GM18907 (cell line): ENCODE measurements around the gene MRPS18C.
A peak's percentile ranks its signal among the peaks of the same experiment; 100 is the strongest.

Source experiments
- ATAC-seq: cut with Tn5 transposase; IDR thresholded peaks from one replicate; pipeline ENCODE4 v1.9.1; 2021; ENCODE audit warnings: mild to moderate bottlenecking, moderate library complexity; ENCODE audit not compliant: unreplicated experiment

MRPS18C gene

DNA sequence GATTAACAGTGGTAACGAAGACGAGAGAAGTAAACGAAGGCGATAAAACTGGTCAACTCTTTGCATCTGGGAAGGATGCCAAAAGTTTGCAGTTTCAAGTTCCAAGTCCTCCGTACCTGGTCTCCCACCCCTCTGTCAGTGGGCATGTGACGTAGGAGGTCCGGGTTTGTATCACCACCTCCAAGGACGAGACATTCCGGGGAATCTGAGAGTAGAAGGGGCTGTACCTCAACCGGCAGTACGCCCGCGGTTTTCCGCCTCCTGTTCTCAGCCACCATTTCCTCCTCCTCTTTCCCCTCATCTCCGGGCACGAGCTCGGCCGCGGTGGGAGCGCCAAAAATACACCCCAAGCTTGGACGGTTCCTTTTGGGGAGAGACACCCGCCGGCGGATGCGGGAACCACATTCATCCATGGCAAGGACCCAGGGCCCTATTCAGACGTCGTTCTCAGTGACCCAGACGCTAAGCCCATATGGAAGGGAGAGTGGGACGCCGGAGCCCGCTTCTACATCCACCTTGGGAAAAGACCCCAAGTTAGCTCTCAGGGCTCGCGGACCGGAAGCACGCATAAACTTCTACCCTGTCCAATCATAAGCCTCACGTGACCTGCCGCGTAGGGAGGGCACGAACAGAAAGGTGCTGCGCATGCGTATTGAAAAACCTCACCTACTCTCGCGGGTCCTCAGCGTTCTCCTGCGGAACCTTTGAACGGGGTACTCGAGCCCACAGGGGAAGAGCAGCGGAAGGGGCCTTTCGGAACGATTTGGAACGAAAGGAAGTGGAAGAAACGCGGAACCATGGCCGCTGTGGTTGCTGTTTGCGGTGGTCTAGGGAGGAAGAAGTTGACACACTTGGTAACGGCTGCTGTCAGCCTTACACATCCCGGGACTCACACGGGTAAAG lies at the start of gene MRPS18C, which contains the start of gene HELQ:
MRPS18C (plus strand) TSS at position 778 of the 903 bp plus-strand sequence; CDS start at position 798, 20 bp downstream.
HELQ (minus strand) TSS at position 543 of the 903 bp plus-strand sequence; CDS start at position 413, 130 bp downstream.
- peak; percentile 96 for ATAC-seq

DNA sequence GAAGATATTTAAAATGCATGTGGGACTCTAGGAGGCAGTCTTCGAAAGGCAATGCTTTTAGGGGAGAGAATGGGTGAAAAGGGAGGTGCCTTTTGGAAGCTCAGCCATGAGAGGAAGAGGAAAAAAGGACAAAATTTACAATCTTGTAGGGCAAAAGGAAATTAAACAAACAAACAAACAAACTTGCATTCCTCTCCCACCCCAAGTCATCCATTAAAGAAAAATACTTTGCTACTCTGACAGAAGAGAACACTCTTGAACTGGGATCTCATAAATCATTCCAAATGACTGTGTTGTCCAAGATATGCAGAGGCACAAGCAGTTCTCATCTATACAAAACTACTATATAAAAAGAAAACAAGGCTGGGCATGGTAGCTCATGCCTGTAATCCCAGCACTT lies 47.0 kb upstream of the MRPS18C start:
- ATAC-seq: no peak

DNA sequence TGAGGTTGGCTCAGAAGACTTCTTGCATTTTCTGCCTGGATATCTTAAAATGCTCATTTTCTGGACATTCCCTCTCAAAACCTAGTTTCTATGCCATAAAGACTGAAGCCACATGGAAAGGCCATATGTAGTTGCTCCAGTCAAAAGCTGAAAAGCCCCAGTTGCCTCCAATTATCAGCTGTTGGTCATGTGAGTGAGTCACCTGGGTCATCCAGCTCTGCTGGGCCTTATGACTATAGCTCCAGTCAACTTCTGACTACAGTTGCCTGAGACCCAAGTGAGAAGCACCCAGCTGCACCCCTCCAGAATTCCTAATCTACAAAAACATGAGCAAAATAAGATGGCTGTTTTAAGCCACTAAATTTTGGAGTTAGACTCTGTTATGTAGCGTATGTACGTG lies 42.2 kb upstream of the MRPS18C start:
- ATAC-seq: no peak

DNA sequence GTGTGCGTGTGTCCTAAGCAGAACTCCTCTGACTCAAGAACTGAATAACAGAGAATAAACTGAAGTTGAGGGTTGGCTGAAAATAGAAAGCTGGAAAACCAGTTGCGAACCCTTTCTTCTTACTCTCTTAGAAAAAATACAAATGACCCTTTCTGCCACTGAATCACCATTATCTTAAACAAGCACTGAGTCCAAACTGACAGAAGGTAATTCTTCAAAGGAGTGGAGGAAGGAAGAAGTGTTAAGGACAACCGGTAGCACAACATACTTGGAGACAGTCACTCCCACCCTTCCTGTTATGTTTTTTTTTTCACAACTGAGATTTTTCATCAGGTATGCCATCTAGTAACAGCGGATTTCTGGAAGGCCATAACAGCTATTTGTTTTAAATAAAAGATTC lies 38.3 kb upstream of the MRPS18C start:
- ATAC-seq: no peak

DNA sequence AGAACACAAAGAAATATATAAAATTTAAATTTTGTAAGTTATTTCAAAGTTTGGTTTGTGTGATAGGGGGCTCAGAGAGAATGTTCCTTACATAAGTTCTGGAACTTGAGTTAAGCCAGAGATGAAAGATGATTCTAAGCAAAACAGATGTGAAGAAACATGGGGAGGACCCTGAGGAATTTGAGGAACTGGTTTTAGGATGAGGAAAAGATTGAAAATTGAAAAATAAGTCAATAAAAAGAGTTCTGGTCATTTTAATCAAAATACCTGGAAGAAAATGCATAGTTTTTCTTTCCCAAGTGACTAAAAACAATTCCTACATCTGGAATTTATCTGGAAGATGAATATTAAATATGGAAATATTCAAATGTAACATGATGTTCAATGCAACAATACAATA lies 37.6 kb upstream of the MRPS18C start:
- no peak for ATAC-seq

DNA sequence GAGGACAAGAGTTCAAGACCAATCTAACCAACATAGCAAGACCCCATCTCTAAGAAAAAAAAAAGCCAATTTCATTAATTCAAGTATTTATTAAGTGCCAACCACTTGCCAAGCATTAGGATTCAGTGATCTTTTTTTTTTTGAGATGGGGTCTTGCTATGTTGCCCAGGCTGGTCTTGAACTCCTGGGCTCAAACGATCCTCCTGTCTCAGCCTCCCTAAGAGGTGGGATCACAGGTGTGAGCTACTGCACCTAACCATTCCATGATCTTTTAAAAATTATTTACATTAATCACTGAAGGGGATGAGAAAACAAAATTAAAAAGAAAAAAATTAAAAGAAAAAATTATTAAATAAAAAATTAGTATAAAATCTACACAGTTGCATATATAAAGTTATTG lies 24.7 kb upstream of the MRPS18C start:
- ATAC-seq: no peak

DNA sequence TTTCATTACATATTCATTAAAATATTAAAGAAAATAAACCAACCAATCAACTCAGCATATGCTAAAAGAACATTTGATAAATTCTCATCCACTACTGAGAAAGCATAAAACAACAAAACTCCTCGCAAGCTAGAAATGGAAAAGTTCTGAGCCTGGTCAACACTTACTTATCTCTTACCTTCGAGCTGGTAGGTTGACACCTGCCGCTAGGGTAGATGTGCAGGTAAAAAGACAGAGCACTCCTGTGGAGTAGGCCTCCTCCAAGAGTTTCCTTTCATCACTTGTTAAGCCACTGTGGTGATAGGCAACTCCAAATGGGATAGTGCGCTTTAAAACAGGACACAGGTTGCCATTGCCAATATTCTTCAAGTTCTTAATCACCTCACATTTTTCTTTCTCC lies 19.2 kb upstream of the MRPS18C start:
- no peak for ATAC-seq

DNA sequence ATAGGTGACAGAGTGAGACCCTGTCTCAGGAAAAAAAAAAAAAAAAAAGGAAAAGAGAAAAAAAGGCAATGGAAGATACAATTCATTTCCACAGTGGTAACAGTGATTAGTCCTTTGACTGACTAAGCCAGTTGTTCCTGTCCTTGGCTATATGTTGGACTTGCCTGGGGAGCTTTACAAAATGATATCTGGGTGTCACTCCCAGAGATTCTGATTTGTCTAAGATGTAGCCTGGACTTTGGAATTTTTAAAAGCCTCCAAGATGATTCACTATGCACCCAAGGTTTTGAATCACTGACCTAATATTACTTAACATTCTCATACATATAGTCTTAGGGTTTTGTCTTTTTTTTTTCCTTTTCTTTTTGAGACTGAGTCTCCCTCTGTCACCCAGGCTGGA lies 17.1 kb upstream of the MRPS18C start:
- no peak for ATAC-seq

DNA sequence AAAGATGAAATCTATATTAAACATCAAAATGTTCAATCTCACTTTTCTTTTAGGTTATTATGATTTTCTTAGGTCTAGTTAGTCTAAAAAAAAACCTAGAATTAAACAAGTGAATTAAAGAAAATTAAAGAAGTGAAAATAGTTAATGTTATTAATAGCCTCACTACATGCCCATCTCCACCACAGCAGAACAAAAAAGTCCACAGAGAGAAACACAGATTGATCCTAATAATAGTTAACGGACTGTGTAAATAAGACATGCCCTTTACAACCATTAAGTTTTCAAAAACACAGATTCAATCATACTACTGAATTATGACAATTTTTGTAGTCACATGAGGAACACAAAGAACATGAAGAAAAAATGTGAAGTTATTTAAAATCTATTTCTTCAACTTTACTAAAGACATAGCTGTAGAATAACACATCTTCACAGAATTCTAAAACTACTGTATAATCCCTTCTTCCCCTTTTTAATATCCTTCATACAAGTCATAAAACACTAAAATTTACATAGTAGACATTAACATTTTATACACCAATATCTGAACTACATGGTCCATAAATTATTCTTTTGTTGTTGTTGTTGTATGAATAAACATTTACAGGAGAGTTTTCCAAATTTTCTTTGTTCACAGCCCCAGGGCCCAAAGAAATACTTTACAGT lies 15.6 kb upstream of the MRPS18C start:
- peak; percentile 50 for ATAC-seq

DNA sequence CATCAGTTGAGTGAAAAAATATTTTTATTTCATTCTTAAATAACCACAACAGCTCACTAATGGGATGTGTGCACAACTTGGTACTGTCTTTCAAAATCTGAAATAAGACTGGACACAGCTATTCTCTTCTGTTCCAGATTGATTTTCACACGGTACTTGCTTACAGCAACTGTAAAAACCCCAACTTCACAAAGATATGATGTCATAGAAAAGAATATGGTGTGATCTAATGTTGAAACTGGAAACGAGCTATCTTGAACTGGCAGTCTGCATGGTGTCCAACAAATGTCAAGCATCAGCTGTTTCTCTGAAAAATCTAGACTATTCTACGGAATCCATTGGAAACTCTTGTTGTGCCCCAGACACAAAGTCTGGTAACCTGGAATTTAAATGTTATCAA lies 15.0 kb upstream of the MRPS18C start:
- ATAC-seq: no peak

DNA sequence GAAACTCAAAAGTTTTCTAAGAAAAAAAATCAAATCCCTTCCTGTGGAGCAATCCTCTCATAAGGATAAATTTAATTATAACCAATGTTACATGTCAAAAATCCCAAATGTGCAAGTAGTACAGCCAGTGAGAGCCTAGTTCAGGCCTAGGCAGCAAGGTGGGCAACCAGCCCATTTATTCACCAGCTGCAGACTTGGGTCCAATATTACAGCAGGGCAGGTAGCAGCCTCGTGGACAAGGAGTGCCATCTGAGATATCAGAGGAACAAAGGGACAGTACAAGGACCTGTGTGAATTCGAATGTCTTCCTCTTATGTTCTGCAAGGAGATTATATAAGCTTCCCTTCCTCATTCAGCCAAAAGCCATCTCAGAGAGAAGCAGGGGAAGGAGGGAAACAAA lies 6.8 kb upstream of the MRPS18C start:
- no peak for ATAC-seq

DNA sequence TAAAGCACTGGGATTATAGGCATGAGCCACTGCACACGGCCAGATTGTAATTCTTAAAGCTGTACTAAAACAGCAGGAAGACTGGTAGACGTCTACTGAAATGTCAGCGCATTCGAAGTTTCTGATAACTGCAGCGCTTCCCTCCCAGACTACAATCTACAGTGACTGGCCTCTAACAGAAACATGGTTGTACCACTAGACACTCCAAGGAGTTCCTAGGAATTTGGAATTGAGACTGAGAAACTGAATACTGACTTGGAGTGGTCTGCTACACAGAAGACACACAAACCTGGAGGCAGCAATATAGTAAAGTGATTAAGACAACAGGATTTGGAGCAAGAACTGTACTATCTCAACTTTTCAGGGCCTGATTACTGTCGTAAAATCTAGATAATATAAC lies 1.2 kb upstream of the MRPS18C start:
- no peak for ATAC-seq

DNA sequence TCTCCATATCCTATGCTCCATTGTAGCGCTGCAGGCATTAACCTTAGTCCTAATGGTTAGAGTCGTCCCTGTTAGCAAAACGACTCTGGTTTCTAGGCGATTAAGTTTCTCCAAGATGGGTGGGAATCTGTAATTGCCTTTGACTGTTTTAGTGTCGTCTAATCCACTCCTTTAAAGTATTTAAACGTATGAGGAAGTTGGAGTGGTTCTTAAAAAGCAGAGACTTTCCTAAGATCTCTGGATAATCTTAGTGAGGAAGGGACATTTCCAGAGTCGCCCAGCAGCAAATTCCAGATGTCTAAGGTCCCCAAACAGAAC lies 285 bp downstream of the MRPS18C start:
- no peak for ATAC-seq

DNA sequence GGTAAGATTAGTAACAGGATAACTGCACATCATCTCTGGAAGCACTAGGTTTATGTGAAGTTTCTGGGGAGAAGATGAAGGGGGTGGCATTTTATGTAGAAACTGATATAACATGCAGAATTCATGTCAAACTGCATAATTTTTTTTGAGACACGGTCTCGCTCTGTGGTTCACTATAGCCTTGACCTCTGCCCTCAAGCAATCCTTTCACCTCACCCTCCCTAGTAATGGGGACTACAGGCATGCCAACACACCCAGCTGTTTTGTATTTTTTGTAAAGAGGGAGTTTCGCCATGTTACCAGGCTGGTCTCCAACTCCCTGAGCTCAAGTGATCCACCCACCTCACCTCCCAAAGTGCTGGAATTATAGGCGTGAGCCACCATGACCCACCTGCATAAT lies 17.6 kb downstream of the MRPS18C start:
- ATAC-seq: no peak

DNA sequence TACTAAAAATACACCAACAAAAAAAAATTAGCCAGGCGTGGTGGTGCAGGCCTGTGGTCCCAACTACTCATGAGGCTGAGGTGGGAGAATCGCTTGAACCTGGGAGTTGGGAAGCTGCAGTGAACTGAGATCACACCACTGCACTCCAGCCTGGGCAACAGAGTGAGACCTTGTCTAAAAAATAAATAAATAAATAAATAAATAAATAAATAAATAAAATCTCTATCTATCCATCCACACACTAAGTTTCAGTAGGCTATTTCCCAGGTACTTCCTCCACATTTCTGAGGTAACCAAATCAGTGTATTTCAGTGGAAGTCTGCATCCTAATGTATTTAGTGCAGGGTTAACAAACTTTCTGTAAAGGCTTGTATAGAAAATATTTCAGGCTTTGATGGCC lies 18.1 kb downstream of the MRPS18C start:
- no peak for ATAC-seq

DNA sequence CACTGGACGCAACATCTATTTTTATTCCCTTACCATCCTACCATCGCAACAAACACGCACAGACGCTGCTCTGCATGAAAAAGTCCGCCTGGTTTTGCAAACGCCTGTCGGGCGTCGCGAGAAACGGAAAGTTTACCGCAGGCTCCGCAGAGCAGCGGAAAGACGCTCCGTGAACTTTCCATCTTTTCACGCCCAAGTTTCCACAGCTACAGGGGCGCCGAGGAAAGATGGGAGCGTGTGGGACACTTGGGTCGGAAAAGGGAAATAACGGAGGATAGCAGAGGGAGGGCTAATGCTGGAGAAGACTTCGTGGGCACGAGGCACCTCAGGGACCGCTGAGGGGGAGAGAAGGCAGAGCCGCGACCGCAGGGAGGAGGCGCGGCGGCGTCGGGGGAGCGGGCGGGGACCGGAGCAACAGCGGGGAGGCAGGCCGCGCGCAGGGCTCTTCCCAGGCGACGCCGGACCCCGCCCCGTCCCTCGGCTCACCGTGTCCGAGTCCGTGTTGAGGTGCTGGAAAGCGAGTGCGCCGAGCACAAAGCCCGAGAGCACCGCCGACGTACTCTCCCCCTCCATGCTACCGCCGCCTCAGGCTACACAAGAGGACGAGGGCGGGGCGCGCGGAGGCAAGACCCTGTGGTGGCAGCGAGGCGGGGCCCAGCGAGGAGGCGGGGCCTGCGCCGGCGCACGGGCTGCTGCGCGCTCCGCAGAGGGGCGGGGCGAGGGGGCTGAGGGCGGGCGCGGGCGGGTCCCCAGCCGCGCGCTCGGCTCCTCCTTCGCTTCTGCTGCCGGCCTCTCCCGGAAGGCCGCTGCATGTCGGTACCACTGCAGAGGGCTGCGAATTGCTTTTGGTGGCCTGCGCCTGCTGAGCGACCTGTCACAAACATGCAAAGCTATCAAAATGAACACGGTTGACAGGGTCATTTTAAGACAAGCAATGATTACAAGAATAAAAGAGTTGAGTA lies 28.9 kb downstream of the MRPS18C start, which contains the start of gene ABRAXAS1:
ABRAXAS1 (minus strand) TSS at position 601 of the 962 bp plus-strand sequence; CDS start at position 573, 28 bp downstream.
- peak; percentile 98 for ATAC-seq

DNA sequence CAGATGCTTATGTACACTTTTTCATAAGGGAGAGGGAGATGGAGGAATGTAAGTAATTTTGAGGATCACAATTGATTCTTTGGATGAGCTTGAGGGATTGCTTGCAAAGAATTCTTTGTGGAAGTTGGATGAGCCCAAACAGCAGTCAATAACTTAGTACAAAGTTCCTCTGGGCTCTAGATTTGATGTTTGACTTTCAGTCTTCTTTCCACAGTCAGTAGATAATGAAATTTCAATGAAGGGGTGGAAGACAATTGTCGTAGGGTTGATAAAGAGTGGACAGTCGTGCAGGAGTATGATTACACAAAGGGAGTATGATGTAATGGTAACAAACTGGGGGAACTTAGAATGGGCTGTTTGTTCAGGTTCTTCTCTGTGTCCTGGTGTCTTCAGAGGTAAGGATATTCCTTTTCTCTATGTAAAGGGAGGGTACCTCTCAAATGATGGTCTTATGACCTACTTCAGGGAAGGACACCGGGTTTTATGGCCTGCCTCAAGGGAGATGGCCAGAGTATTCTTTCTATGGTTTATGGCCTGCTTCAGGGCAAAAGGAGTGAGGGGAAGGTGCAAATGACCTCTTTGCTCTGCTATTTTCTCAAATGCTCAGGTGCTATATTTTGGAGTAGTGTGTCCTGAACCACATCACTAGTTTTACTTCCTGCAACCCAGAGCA lies 30.7 kb downstream of the MRPS18C start:
- ATAC-seq: no peak

DNA sequence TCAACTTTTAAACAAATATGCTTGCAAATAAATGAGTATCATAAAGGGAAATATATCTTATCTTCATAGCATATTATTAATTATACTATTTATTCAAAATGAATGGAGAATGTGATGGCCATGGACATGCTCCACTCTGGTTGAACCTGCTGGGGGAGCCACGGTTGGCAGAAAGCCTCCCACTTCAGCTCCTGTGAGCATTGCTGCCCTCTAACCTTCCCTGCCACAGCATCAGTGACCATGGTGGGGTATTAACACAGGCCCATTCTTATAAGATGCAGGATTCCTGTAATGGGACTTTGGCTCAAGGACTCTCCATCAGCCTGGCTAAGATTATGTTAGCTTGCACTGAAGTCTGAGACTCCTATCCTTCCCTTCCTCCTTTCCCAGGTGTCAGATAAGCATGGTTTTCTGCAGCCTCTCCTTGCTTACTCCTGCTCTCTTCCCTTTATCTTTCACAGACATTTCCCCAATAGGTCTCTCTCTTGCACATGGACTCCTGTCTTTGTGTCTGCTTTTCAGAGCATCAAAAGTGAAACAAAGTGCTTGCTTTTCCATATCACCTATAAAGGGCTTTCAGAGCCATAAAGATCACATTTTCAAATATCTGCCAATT lies 34.0 kb downstream of the MRPS18C start:
- ATAC-seq: no peak

DNA sequence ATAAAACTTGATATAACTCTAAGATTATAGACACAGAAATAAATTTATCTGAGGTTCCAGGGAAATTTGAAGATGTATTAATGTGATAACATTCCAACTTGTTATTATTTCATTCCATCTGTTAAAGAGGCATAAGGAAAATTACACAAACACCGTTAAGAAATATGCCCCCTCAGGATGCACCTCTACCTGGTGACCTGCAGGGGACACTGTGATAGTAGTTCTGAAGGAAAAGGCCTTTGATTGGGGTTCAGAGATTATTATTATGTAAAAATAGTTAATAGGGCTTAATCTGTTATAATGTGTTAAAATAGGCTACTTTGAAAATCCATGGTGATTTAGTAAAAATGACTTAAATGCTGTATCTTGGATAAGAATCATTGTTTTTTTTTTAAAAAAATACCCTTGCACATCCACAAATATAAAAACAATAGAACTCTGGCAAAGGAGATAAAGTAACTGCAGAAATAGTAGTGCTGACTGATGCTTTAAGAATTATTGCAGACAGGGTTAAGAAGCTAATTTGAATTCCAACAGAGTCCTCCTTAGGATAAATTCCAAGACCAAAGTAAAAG lies 35.1 kb downstream of the MRPS18C start:
- peak; percentile 80 for ATAC-seq
